HUES6 (cell line): ENCODE measurements around the gene AHNAK.

ENCODE experiments used
- H3K27ac ChIP-seq: 2 replicates; pipeline ENCODE4 v1.7.0; 2013; ENCODE audit warnings: low read depth, mild to moderate bottlenecking, low read length, inconsistent platforms
- H3K27me3 ChIP-seq: 2 replicates; pipeline ENCODE4 v1.6.1; 2013; ENCODE audit warnings: low read length; ENCODE audit not compliant: control insufficient read depth, insufficient read depth
- H3K36me3 ChIP-seq: 2 replicates; pipeline ENCODE4 v1.6.1; 2013; ENCODE audit warnings: low read length; ENCODE audit not compliant: control insufficient read depth, insufficient read depth
- H3K4me1 ChIP-seq: 2 replicates; pipeline ENCODE4 v1.6.1; 2013; ENCODE audit warnings: low read length; ENCODE audit not compliant: control insufficient read depth, insufficient read depth
- H3K4me3 ChIP-seq: 2 replicates; pipeline ENCODE4 v1.5.1; 2013; ENCODE audit warnings: low read depth, low read length
- H3K9ac ChIP-seq: one replicate; pipeline ENCODE4 v1.6.1; 2013; ENCODE audit warnings: mild to moderate bottlenecking, low read length
- H3K9me3 ChIP-seq: 2 replicates; pipeline ENCODE4 v1.6.1; 2013; ENCODE audit warnings: low read depth, low read length; ENCODE audit not compliant: control insufficient read depth, insufficient read depth

The AHNAK gene

GRCh38 chr11:62421996-62422395, 124.6 kb downstream of the AHNAK start:
- peaks cover 17% of the 10 kb centered on the region for H3K4me1 ChIP-seq

GRCh38 chr11:62420882-62421281, 125.7 kb downstream of the AHNAK start:
- H3K9me3 ChIP-seq: no peaks in the 10 kb centered on the region
- no peak overlapping the region for H3K27ac ChIP-seq
- peaks cover 6% of the 10 kb centered on the region; the same call in 1 of the 2 replicates for H3K4me1 ChIP-seq
- no peaks in the 10 kb centered on the region for H3K36me3 ChIP-seq
- H3K27me3 ChIP-seq: peaks cover 17% of the 10 kb centered on the region
- no peak overlapping the region for H3K9ac ChIP-seq
- H3K4me3 ChIP-seq: no peak overlapping the region

More at GRCh38 chr11:62421996-62422395, 124.6 kb downstream of the AHNAK start:
- Histone ChIP-seq H3K9me3 (no peaks in the 10 kb centered on the region), H3K36me3 (no peaks in the 10 kb centered on the region), H3K27me3 (peaks cover 17% of the 10 kb centered on the region), H3K27ac (no peak overlapping the region), H3K4me3 (no peak overlapping the region), H3K9ac (no peak overlapping the region)

GRCh38 chr11:62419943-62420342, 126.7 kb downstream of the AHNAK start:
- Histone ChIP-seq H3K27me3 (peaks cover 17% of the 10 kb centered on the region), H3K27ac (no peak overlapping the region), H3K9me3 (no peaks in the 10 kb centered on the region), H3K9ac (no peak overlapping the region), H3K4me1 (peaks cover 6% of the 10 kb centered on the region; the same call in 1 of the 2 replicates), H3K4me3 (no peak overlapping the region), H3K36me3 (no peaks in the 10 kb centered on the region)

GRCh38 chr11:62419314-62419929, 127.2 kb downstream of the AHNAK start:
- H3K27me3 ChIP-seq: peaks cover 15% of the 10 kb centered on the region
- no peak overlapping the region for H3K4me3 ChIP-seq
- H3K36me3 ChIP-seq: no peaks in the 10 kb centered on the region
- peaks cover 5% of the 10 kb centered on the region; the same call in 1 of the 2 replicates for H3K4me1 ChIP-seq
- no peak overlapping the region for H3K9ac ChIP-seq
- no peaks in the 10 kb centered on the region for H3K9me3 ChIP-seq
- no peak overlapping the region for H3K27ac ChIP-seq

GRCh38 chr11:62418733-62419132, 127.9 kb downstream of the AHNAK start, which contains the start of gene SCGB1A1:
Gene SCGB1A1, plus strand, starts transcription at chr11:62419033. Its CDS starts 63 bp downstream, at chr11:62419096.
- Histone ChIP-seq H3K4me1 (peaks cover 4% of the 10 kb centered on the region; the same call in 1 of the 2 replicates), H3K27me3 (peaks cover 11% of the 10 kb centered on the region), H3K27ac (no peak within 1 kb of the TSS), H3K9ac (no peak within 1 kb of the TSS), H3K4me3 (no peak within 1 kb of the TSS), H3K36me3 (no peaks in the 10 kb centered on the region), H3K9me3 (no peaks in the 10 kb centered on the region)

GRCh38 chr11:62418136-62418535, 128.5 kb downstream of the AHNAK start:
- Histone ChIP-seq H3K9ac (no peak overlapping the region), H3K27ac (no peak overlapping the region), H3K4me3 (no peak overlapping the region), H3K27me3 (peaks cover 5% of the 10 kb centered on the region; the same call in 1 of the 2 replicates), H3K9me3 (no peaks in the 10 kb centered on the region), H3K4me1 (peaks cover 2% of the 10 kb centered on the region; the same call in 1 of the 2 replicates), H3K36me3 (no peaks in the 10 kb centered on the region)

- Histone ChIP-seq H3K9ac (no peak overlapping the region), H3K9me3 (no peaks in the 10 kb centered on the region), H3K27ac (no peak overlapping the region), H3K4me3 (no peak overlapping the region), H3K4me1 (no peaks in the 10 kb centered on the region), H3K36me3 (no peaks in the 10 kb centered on the region), H3K27me3 (no peaks in the 10 kb centered on the region)
These were observed 130.0 kb downstream of the AHNAK start for GRCh38 chr11:62416596-62416995.

GRCh38 chr11:62413060-62413696, 133.4 kb downstream of the AHNAK start:
- Histone ChIP-seq H3K9ac (no peak overlapping the region), H3K4me1 (no peaks in the 10 kb centered on the region), H3K4me3 (no peak overlapping the region), H3K27ac (no peak overlapping the region), H3K9me3 (no peaks in the 10 kb centered on the region), H3K27me3 (no peaks in the 10 kb centered on the region), H3K36me3 (no peaks in the 10 kb centered on the region)

- H3K4me3 ChIP-seq: no peak overlapping the region
- no peak overlapping the region for H3K27ac ChIP-seq
- no peaks in the 10 kb centered on the region for H3K36me3 ChIP-seq
- no peak overlapping the region for H3K9ac ChIP-seq
- no peaks in the 10 kb centered on the region for H3K9me3 ChIP-seq
- no peaks in the 10 kb centered on the region for H3K4me1 ChIP-seq
- H3K27me3 ChIP-seq: no peaks in the 10 kb centered on the region
These were observed 135.1 kb downstream of the AHNAK start for GRCh38 chr11:62411524-62411923.

- H3K36me3 ChIP-seq: no peaks in the 10 kb centered on the region
- no peaks in the 10 kb centered on the region for H3K4me1 ChIP-seq
- no peak overlapping the region for H3K27ac ChIP-seq
- no peaks in the 10 kb centered on the region for H3K27me3 ChIP-seq
- no peak overlapping the region for H3K9ac ChIP-seq
- no peak overlapping the region for H3K4me3 ChIP-seq
- H3K9me3 ChIP-seq: no peaks in the 10 kb centered on the region
These were observed 135.6 kb downstream of the AHNAK start for GRCh38 chr11:62410972-62411371.

- Histone ChIP-seq H3K9ac (no peak overlapping the region), H3K27me3 (no peaks in the 10 kb centered on the region), H3K36me3 (no peaks in the 10 kb centered on the region), H3K27ac (no peak overlapping the region), H3K9me3 (no peaks in the 10 kb centered on the region), H3K4me3 (no peak overlapping the region), H3K4me1 (no peaks in the 10 kb centered on the region)
These were observed 136.8 kb downstream of the AHNAK start for GRCh38 chr11:62409831-62410230.
